Measurements from ENCODE around the gene YIPF3.
"Not testable (repeated sequence)": the region's sequence is repeated elsewhere in the genome, so short reads cannot be mapped to it uniquely, and the experiment has no call there.

Gene YIPF3

GRCh38 chr6:43491750-43492661, 24.7 kb downstream of the YIPF3 start:
- DNase-seq = no peak

- no peak for DNase-seq
Observed at GRCh38 chr6:43490523-43490939, 26.2 kb downstream of the YIPF3 start.

- no peak for DNase-seq
Observed at GRCh38 chr6:43489277-43490072, 27.3 kb downstream of the YIPF3 start.

- DNase-seq = no peak
Observed at GRCh38 chr6:43488667-43489276, 28.0 kb downstream of the YIPF3 start.

GRCh38 chr6:43481591-43482236, 35.0 kb downstream of the YIPF3 start:
- DNase-seq = no peak

GRCh38 chr6:43481075-43481474, 35.7 kb downstream of the YIPF3 start:
- DNase-seq = no peak

GRCh38 chr6:43478008-43478372, 38.7 kb downstream of the YIPF3 start:
- peak in 1 of 2 donors; percentile 26 for DNase-seq

GRCh38 chr6:43477235-43478007, 39.3 kb downstream of the YIPF3 start, which contains the start of gene TJAP1:
Gene TJAP1, plus strand, starts transcription at chr6:43477570. Its CDS starts 21,432 bp downstream, at chr6:43499002.
- peak; percentile 95 to 96 for DNase-seq

- peak in 1 of 2 donors; percentile 26 for DNase-seq
Observed at GRCh38 chr6:43476746-43477145, 40.0 kb downstream of the YIPF3 start.

GRCh38 chr6:43475516-43475915, 41.2 kb downstream of the YIPF3 start:
- no peak for DNase-seq

- DNase-seq = no peak
Observed at GRCh38 chr6:43472515-43472914, 44.2 kb downstream of the YIPF3 start.

- no peak for DNase-seq
Observed at GRCh38 chr6:43471399-43471798, 45.3 kb downstream of the YIPF3 start.

GRCh38 chr6:43469947-43470346, 46.8 kb downstream of the YIPF3 start:
- DNase-seq = no peak

- DNase-seq = no peak
Observed at GRCh38 chr6:43468748-43469681, 47.7 kb downstream of the YIPF3 start.

GRCh38 chr6:43468240-43468639, 48.5 kb downstream of the YIPF3 start:
- DNase-seq = no peak

GRCh38 chr6:43467752-43468151, 49.0 kb downstream of the YIPF3 start:
- DNase-seq = no peak

- not testable (repeated sequence) for DNase-seq
Observed at GRCh38 chr6:43467265-43467664, 49.5 kb downstream of the YIPF3 start.

- no peak for DNase-seq
Observed at GRCh38 chr6:43465948-43466347, 50.8 kb downstream of the YIPF3 start.

- DNase-seq = no peak
Observed at GRCh38 chr6:43464337-43464736, 52.4 kb downstream of the YIPF3 start.

- DNase-seq = no peak
Observed at GRCh38 chr6:43461936-43462335, 54.8 kb downstream of the YIPF3 start.
